C4-2B (cell line): ENCODE results near the gene CEMIP.

Experiments used
- ZFX ChIP-seq: fragments of 450-650 bp; IDR thresholded peaks from 2 replicates; pipeline ENCODE4 v1.6.1; 2017
- TF ChIP-seq, protein P1 (sequence below): fragments of 450-650 bp; conservative IDR thresholded peaks from 2 replicates; pipeline ENCODE4 v1.5.1; 2017; ENCODE audit warnings: mild to moderate bottlenecking

DNA sequence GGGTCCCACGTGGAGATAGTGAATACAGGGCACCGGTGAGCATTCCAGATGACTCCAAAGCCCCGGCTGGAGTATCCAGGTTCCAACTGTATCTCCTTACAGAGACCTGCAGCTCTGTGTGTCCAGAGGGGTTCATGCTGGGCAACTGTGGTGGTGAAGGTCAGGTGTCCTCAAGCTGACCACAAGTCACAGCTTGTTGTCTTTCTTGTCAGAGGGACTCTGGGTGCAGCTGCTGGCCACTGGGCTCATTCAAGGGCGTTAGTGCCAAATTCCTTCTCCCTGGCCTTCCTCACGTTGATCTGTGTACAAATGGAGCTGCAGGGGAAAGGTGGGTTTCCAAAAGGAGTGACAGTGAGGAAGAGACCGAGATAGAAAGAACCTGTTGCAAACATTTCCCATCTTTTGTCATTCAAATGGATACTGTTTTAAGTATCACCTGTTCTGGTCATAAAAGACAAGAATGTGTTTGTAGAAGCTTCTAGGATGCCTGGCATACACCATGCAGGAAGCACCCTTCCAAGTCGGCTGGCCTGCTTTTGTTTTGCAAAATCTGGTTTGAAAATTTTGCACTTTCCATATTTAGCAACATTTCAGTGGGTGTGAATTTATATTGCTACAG is 52.5 kb downstream of the CEMIP start:
- TF ChIP-seq, protein P1, sequence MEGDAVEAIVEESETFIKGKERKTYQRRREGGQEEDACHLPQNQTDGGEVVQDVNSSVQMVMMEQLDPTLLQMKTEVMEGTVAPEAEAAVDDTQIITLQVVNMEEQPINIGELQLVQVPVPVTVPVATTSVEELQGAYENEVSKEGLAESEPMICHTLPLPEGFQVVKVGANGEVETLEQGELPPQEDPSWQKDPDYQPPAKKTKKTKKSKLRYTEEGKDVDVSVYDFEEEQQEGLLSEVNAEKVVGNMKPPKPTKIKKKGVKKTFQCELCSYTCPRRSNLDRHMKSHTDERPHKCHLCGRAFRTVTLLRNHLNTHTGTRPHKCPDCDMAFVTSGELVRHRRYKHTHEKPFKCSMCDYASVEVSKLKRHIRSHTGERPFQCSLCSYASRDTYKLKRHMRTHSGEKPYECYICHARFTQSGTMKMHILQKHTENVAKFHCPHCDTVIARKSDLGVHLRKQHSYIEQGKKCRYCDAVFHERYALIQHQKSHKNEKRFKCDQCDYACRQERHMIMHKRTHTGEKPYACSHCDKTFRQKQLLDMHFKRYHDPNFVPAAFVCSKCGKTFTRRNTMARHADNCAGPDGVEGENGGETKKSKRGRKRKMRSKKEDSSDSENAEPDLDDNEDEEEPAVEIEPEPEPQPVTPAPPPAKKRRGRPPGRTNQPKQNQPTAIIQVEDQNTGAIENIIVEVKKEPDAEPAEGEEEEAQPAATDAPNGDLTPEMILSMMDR, result no peak
- TF ChIP-seq ZFX, result no peak
